ENCODE data around the gene CTDSP1.

The CTDSP1 gene

DNA sequence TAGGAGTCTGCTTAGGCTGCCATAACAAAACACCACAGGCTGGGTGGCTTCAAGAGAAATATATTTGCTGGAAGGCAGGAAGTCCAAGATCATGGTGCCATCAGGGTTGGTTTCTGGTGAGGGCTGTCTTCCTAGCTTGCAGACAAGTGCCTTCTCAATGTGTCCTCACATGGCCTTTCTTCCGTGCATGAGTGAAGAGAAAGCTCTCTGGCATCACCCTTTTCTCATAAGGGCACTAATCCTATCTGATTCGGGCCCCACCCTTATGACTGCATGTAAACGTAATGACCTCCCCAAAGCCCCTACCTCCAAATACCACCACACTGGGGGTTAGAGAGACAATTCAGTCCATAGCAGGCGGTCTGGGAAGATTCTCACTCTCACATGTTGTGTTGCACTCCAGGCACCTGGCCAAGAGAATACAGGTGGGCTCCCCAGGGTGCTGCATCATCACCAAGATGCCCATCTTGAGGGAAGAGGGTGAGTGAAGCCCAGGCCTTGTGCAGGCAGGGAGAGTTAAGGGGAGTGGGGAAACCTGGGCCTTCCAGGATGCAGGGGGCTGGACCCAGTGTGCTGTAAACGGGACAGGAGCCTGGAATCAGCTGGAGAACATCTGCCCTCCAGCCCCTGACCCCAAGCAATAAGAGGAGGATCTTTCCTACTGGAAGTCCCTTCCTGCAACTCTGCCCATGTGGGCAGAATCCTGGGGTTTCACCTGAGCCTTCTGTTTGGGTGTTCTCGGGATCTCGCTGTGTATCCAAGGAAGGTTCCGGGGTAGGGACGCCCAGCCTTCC is 32.9 kb upstream of the CTDSP1 start:
- DNase-seq (ENCODE audit: insufficient read length, low spot score): no peak
- TF ChIP-seq TAF1 (IDR thresholded peaks at IDR 0.05; ENCODE audit: low read depth, low read length): no peak
- no peak for TF ChIP-seq SPI1 (IDR thresholded peaks at IDR 0.05; ENCODE audit: low read depth, low read length)
- no peak for TF ChIP-seq POLR2AphosphoS5 (IDR thresholded peaks at IDR 0.05; ENCODE audit: low read depth, low read length)
- TF ChIP-seq POLR2A (IDR thresholded peaks at IDR 0.05; ENCODE audit: low read depth, low read length): no peak
- TF ChIP-seq PAX5 (IDR thresholded peaks at IDR 0.05; ENCODE audit: insufficient read depth, low read length, severe bottlenecking): no peak
- TF ChIP-seq POU2F2 (IDR thresholded peaks at IDR 0.05; ENCODE audit: low read depth, low read length): no peak
- no peak for FAIRE-seq

DNA sequence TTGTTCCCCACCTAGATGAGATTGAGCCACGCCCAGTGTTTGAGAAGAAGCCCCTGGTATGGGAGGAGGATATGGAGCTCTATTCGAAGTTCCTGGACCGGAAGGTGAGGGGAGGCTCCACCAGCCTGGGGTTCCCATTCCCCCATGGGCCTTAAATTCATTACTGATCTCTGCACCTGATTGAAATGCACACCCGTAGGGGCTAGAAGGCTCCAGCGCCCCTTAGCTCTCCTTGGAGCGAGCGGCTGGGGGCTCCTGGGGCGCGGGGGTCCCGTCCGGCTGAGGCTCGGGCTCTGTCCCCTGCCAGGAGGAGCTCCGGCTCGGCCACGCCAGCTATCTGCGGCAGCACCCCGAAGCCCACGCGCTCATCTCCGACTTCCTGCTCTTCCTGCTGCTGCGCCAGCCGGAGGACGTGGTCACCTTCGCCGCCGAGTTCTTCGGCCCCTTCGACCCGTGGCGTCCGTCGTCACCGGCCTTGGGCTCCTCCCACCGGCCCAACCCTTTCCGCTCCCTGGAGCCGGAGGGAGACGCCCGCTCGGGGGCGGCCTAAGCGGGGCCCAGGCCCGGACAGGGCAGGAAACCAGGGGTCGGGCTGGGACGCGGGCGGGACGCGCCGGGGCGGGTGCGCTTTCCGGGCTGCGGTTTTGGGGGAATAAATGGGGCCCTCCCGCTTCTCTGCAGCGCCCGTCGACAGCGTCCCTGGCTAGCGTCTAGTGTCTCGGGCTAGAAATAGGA is 32.1 kb upstream of the CTDSP1 start:
- TF ChIP-seq POLR2A (IDR thresholded peaks at IDR 0.05; ENCODE audit: low read depth, low read length) (peak; percentile 64; the same call in 1 of the 2 replicates), SPI1 (IDR thresholded peaks at IDR 0.05; ENCODE audit: low read depth, low read length) (no peak), POLR2AphosphoS5 (IDR thresholded peaks at IDR 0.05; ENCODE audit: low read depth, low read length) (peak; percentile 26; the same call in 1 of the 2 replicates), TAF1 (IDR thresholded peaks at IDR 0.05; ENCODE audit: low read depth, low read length) (no peak)
- peak; percentile 95 for FAIRE-seq

DNA sequence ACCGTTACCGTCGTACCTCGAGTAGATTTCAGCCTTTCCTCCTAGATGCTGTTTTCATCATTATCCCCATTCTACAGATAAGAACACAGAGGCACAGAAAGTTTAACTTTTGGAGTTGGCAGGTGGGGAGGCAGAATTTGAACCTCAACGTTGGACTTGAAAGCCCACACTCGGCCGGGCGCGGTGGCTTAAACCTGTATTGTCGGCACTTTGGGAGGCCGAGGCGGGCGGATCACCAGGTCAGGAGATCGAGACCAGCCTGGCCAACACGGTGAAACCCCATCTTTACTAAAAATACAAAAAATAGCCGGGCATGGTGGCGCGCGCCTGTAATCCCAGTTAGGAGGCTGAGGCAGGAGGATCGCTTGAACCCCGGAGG is 31.5 kb upstream of the CTDSP1 start:
- TF ChIP-seq POLR2A (IDR thresholded peaks at IDR 0.05; ENCODE audit: low read depth, low read length) (no peak), POLR2AphosphoS5 (IDR thresholded peaks at IDR 0.05; ENCODE audit: low read depth, low read length) (no peak), PAX5 (IDR thresholded peaks at IDR 0.05; ENCODE audit: insufficient read depth, low read length, severe bottlenecking) (no peak), SPI1 (IDR thresholded peaks at IDR 0.05; ENCODE audit: low read depth, low read length) (no peak), TAF1 (IDR thresholded peaks at IDR 0.05; ENCODE audit: low read depth, low read length) (no peak), POU2F2 (IDR thresholded peaks at IDR 0.05; ENCODE audit: low read depth, low read length) (no peak)
- no peak for DNase-seq (ENCODE audit: insufficient read length, low spot score)
- no peak for FAIRE-seq

More for the DNA sequence above, 32.1 kb upstream of the CTDSP1 start:
- peak; percentile 90 for DNase-seq (ENCODE audit: insufficient read length, low spot score)

DNA sequence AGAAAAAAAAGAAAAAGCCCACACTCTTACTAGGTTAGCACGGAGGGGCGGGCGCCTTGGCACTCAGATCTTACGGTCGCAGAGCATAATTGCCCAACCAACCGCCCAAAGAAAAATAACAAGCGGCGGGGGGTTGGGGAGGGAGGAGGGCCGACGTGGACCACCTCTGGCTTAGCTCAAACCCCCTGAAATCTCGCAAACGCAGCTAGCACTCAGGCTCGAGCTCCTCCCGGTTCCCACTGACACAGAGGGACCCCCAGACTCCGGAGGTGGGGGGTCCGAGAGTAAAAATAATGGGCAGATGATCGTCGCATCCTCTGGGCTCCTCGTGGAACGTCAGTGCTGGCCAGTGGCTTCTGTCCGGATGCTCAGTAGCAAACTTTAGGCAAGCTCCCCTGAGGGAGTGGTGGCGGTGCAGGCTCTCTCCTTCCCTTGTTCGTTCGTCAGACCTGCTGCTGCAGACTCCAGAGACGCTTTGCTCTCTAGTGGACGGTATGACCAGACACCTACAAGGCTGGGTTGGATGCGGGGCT is 31.0 kb upstream of the CTDSP1 start:
- no peak for FAIRE-seq
- TF ChIP-seq POU2F2 (IDR thresholded peaks at IDR 0.05; ENCODE audit: low read depth, low read length) (no peak), SPI1 (IDR thresholded peaks at IDR 0.05; ENCODE audit: low read depth, low read length) (no peak), PAX5 (IDR thresholded peaks at IDR 0.05; ENCODE audit: insufficient read depth, low read length, severe bottlenecking) (no peak), POLR2AphosphoS5 (IDR thresholded peaks at IDR 0.05; ENCODE audit: low read depth, low read length) (no peak), TAF1 (IDR thresholded peaks at IDR 0.05; ENCODE audit: low read depth, low read length) (no peak), POLR2A (IDR thresholded peaks at IDR 0.05; ENCODE audit: low read depth, low read length) (no peak)
- no peak for DNase-seq (ENCODE audit: insufficient read length, low spot score)

DNA sequence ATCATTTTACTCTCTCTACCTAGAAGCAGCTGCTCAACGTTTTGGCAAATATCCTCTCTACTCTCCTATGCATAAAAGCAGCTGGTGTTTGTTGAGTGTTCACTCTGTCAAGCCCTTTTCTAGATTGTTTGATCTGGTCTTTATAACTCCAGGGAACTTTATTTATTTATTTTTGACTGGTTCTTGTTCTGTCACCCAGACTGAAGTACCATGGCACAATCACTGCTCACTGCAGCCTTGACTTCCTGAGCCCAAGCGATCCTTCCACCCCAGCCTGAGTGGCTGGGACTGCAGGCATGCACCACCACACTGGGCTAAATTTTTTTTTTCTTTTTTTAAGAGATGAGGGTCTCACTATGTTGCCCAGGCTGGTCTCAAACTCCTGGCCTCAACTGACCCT is 30.3 kb upstream of the CTDSP1 start:
- FAIRE-seq (no peak), DNase-seq (ENCODE audit: insufficient read length, low spot score) (no peak)
- TF ChIP-seq POU2F2 (IDR thresholded peaks at IDR 0.05; ENCODE audit: low read depth, low read length) (no peak), PAX5 (IDR thresholded peaks at IDR 0.05; ENCODE audit: insufficient read depth, low read length, severe bottlenecking) (no peak), TAF1 (IDR thresholded peaks at IDR 0.05; ENCODE audit: low read depth, low read length) (no peak), SPI1 (IDR thresholded peaks at IDR 0.05; ENCODE audit: low read depth, low read length) (no peak), POLR2AphosphoS5 (IDR thresholded peaks at IDR 0.05; ENCODE audit: low read depth, low read length) (no peak), POLR2A (IDR thresholded peaks at IDR 0.05; ENCODE audit: low read depth, low read length) (no peak)

DNA sequence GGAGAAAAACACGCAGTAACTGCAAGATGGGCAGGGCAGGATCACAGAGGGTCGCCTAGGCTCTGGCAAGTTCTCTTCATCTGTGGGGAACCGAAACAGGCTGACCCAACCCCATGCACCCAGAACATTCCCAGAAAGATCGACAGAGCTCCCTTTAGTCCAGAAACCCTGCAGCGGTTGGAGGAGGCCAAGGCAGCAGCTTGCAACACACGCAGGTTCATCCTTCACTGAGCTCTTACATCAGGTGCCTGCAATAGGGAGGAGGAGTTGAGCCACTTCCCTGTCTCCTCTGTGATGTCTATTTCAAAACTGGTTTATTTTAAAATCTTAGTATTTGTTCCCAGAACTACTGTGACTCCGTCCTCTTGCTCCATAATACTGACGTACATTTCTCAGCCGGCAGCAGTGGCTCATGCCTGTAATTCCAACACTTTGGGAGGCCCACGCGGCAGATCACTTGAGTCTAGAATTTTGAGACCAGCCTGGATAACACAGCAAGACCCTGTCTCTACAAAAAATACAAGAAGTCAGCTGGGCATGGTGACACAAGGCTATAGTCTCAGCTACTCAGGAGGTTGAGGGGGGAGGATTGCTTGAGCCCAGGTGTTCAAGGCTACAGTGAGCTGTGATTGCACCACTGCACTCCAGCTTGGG is 29.1 kb upstream of the CTDSP1 start:
- no peak for TF ChIP-seq POLR2AphosphoS5 (IDR thresholded peaks at IDR 0.05; ENCODE audit: low read depth, low read length)
- TF ChIP-seq PAX5 (IDR thresholded peaks at IDR 0.05; ENCODE audit: insufficient read depth, low read length, severe bottlenecking): no peak
- TF ChIP-seq SPI1 (IDR thresholded peaks at IDR 0.05; ENCODE audit: low read depth, low read length): no peak
- no peak for TF ChIP-seq TAF1 (IDR thresholded peaks at IDR 0.05; ENCODE audit: low read depth, low read length)
- TF ChIP-seq POU2F2 (IDR thresholded peaks at IDR 0.05; ENCODE audit: low read depth, low read length): no peak
- FAIRE-seq (no peak), DNase-seq (ENCODE audit: insufficient read length, low spot score) (no peak)

DNA sequence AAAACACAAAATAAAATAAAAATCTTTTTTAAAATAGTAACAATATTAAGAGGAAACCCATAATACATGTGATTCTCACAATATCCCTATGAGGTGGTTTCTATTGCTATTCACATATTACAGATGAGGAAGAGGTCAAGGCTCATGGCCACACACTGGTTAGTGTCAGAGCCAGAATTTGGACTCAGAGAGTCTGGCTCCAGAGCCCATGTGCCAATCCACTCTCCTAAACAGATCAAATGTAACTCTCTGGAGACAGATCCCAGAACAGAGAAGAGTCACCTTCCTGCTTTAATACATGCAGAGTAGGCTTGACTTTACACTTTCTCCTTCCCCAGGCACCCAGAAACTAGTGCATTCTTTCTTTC is 27.7 kb upstream of the CTDSP1 start:
- no peak for FAIRE-seq
- DNase-seq (ENCODE audit: insufficient read length, low spot score): no peak
- no peak for TF ChIP-seq POLR2A (IDR thresholded peaks at IDR 0.05; ENCODE audit: low read depth, low read length)
- no peak for TF ChIP-seq PAX5 (IDR thresholded peaks at IDR 0.05; ENCODE audit: insufficient read depth, low read length, severe bottlenecking)
- no peak for TF ChIP-seq POLR2AphosphoS5 (IDR thresholded peaks at IDR 0.05; ENCODE audit: low read depth, low read length)
- no peak for TF ChIP-seq TAF1 (IDR thresholded peaks at IDR 0.05; ENCODE audit: low read depth, low read length)
- no peak for TF ChIP-seq SPI1 (IDR thresholded peaks at IDR 0.05; ENCODE audit: low read depth, low read length)
- TF ChIP-seq POU2F2 (IDR thresholded peaks at IDR 0.05; ENCODE audit: low read depth, low read length): no peak

DNA sequence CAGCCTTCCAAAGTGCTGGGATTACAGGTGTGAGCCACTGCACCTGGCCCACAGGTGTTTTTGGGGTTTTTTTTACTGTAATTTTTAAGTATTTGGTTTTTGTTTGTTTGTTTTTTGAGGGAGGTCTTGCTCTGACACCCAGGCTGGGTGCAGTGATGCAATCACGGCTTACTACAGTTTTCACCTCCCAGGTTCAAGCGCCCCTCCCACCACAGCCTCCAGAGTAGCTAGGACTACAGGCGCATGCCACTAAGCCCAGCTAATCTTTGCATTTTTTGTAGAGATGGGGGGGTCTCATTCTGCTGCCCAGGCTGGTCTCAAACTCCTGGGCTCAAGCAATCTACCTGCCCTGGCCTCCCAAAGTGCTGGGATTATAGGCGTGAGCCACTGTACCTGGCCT is 24.9 kb upstream of the CTDSP1 start:
- FAIRE-seq: no peak
- DNase-seq (ENCODE audit: insufficient read length, low spot score): no peak
- TF ChIP-seq SPI1 (IDR thresholded peaks at IDR 0.05; ENCODE audit: low read depth, low read length) (no peak), PAX5 (IDR thresholded peaks at IDR 0.05; ENCODE audit: insufficient read depth, low read length, severe bottlenecking) (no peak), POU2F2 (IDR thresholded peaks at IDR 0.05; ENCODE audit: low read depth, low read length) (no peak), POLR2AphosphoS5 (IDR thresholded peaks at IDR 0.05; ENCODE audit: low read depth, low read length) (no peak), TAF1 (IDR thresholded peaks at IDR 0.05; ENCODE audit: low read depth, low read length) (no peak), POLR2A (IDR thresholded peaks at IDR 0.05; ENCODE audit: low read depth, low read length) (no peak)

DNA sequence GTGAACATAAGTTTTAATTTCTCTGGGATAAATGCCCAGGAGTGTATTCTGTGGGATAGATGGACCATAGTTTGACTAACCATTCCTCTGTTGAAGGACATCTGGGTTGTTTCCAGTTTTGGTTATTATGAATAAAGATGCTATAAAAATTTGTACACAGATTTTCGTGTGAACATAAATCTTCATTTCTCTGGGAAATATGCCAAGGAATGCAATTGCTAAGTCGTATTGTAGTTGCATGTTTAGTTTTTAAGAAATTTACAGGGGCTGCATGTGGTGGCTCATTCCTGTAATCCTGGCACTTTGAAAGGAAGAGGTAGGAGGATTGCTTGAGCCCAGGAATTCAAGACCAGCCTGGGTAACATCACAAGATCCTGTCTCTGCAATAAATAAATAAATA is 24.5 kb upstream of the CTDSP1 start:
- TF ChIP-seq POLR2A (IDR thresholded peaks at IDR 0.05; ENCODE audit: low read depth, low read length) (no peak), POU2F2 (IDR thresholded peaks at IDR 0.05; ENCODE audit: low read depth, low read length) (no peak), SPI1 (IDR thresholded peaks at IDR 0.05; ENCODE audit: low read depth, low read length) (no peak)
- no peak for DNase-seq (ENCODE audit: insufficient read length, low spot score)
- no peak for FAIRE-seq
